ENCODE data around the gene RNF149. TPM values are rescaled to one million over a fixed set of nuclear protein-coding genes. Genes with fewer than 3 reads are reported as not detected.

The RNF149 gene
- total RNA-seq, 4 donors from 2014 or later = 17.4 to 105 (median 82.0) TPM

- Histone ChIP-seq H3K4me3 (no peak overlapping the region), H3K9me3 (no peaks in the 10 kb centered on the region), H3K27ac (no peak overlapping the region), H3K27me3 (no peaks in the 10 kb centered on the region), H3K36me3 (no peaks in the 10 kb centered on the region), H3K4me1 (no peaks in the 10 kb centered on the region)
- intact Hi-C loops (cut with DNase I; ENCODE audit: low total_unique reads) = no loop called here
- no peak for DNase-seq
- TF ChIP-seq, protein P1, sequence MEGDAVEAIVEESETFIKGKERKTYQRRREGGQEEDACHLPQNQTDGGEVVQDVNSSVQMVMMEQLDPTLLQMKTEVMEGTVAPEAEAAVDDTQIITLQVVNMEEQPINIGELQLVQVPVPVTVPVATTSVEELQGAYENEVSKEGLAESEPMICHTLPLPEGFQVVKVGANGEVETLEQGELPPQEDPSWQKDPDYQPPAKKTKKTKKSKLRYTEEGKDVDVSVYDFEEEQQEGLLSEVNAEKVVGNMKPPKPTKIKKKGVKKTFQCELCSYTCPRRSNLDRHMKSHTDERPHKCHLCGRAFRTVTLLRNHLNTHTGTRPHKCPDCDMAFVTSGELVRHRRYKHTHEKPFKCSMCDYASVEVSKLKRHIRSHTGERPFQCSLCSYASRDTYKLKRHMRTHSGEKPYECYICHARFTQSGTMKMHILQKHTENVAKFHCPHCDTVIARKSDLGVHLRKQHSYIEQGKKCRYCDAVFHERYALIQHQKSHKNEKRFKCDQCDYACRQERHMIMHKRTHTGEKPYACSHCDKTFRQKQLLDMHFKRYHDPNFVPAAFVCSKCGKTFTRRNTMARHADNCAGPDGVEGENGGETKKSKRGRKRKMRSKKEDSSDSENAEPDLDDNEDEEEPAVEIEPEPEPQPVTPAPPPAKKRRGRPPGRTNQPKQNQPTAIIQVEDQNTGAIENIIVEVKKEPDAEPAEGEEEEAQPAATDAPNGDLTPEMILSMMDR (IDR thresholded peaks at IDR 0.05) = no peak
- TF ChIP-seq POLR2A (IDR thresholded peaks at IDR 0.05) = no peak
Measured at GRCh38 chr2:101277111-101277510, 31.4 kb downstream of the RNF149 start.

DNA sequence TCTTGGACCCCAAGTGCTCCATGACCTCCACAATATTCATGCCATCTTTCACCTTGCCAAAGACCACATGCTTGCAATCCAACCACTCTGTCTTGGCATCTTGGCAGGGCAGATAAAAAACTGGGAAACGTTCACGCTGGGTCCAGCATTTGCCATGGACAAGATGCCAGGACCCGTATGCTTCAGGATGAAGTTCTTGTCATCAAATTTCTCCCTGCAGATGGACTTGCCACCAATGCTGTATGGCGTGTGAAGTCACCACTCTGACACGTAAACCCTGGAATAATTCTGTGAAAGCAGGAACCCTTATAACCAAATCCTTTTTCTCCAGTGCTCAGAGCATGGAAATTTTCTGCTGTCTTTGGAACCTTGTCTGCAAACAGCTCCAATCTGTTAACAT is 34.4 kb downstream of the RNF149 start:
- TF ChIP-seq, protein P1 (IDR thresholded peaks at IDR 0.05) = no peak
- TF ChIP-seq POLR2A (IDR thresholded peaks at IDR 0.05) = no peak
- Histone ChIP-seq H3K4me1 (no peaks in the 10 kb centered on the region), H3K9me3 (no peaks in the 10 kb centered on the region), H3K27me3 (no peaks in the 10 kb centered on the region), H3K36me3 (no peaks in the 10 kb centered on the region), H3K27ac (no peak overlapping the region), H3K4me3 (no peak overlapping the region)
- DNase-seq = no peak
- intact Hi-C loops (cut with DNase I; ENCODE audit: low total_unique reads) = no loop called here

GRCh38 chr2:101273056-101273455 is 35.4 kb downstream of the RNF149 start:
- H3K4me1 ChIP-seq = no peaks in the 10 kb centered on the region
- no peak overlapping the region for H3K4me3 ChIP-seq
- TF ChIP-seq POLR2A (IDR thresholded peaks at IDR 0.05) = no peak
- TF ChIP-seq, protein P1 (IDR thresholded peaks at IDR 0.05) = no peak
- no peak overlapping the region for H3K27ac ChIP-seq
- DNase-seq = no peak
- intact Hi-C loops (cut with DNase I; ENCODE audit: low total_unique reads) = no loop called here
- no peaks in the 10 kb centered on the region for H3K27me3 ChIP-seq
- no peaks in the 10 kb centered on the region for H3K36me3 ChIP-seq
- no peaks in the 10 kb centered on the region for H3K9me3 ChIP-seq

DNA sequence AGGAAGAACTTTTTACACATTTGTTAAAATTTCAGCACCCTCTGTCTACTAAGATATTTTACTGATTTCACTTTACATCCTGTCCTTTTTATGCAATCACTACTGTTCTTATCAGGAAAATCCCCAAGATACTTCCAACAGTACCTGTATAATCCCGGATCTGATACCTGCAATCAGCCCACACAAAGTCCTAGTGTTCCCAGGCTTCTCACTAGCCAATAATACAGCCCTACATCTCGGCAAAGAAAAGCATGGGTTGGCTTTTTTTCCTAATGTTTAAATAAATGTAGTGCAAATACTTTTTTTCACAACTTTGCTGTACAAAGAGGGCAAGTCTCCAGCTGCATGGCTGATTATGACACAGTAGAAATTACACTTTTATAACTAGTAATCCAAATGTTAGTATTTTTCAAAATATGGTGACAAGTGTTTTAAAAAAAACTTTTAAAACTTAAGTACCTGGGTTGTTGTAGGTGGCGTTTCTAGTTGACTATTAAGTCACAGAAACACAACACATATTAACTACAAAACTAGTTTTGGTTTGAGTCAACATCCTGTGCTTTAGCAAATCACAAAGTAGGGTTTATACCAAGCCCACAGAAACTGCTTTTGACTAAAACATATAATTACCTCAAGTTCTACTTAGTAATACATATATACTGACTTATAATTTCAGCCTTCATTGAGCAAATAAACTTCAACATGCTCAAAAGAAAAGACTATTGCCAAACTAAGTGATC is 36.3 kb downstream of the RNF149 start:
- intact Hi-C loops (cut with DNase I; ENCODE audit: low total_unique reads) = no loop called here
- H3K4me1 ChIP-seq = no peaks in the 10 kb centered on the region
- H3K9me3 ChIP-seq = no peaks in the 10 kb centered on the region
- DNase-seq = no peak
- H3K36me3 ChIP-seq = no peaks in the 10 kb centered on the region
- TF ChIP-seq, protein P1 (IDR thresholded peaks at IDR 0.05) = no peak
- no peak for TF ChIP-seq POLR2A (IDR thresholded peaks at IDR 0.05)
- H3K4me3 ChIP-seq = no peak overlapping the region
- no peaks in the 10 kb centered on the region for H3K27me3 ChIP-seq
- H3K27ac ChIP-seq = no peak overlapping the region

DNA sequence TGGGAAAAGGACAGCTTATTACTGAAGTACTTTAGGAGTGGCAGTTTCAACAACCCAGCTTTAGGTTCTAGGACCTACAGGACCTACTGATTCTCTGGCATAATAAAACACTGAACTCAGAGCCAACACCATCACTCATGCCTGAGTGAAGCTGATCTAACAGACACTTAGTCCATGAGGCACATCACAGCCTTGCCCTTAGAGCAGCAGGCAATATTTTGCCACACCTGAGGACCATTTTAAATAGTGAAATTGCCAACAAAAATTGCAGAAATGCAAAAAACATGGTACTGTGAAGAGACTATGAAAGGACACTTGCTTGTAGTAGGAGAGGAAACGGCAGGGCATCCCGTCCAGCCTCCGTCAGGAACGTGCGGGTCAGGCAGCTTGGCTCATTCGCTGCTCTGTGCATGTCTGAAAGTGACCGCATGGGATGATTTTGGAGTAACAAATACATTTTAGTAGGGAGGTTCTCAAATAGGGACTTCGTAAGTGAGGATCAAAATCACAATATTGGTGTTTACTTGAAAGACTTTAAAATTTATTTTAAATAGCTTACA is 37.7 kb downstream of the RNF149 start:
- no peak overlapping the region for H3K27ac ChIP-seq
- no peaks in the 10 kb centered on the region for H3K27me3 ChIP-seq
- intact Hi-C loops (cut with DNase I; ENCODE audit: low total_unique reads) = no loop called here
- no peak overlapping the region for H3K4me3 ChIP-seq
- no peaks in the 10 kb centered on the region for H3K36me3 ChIP-seq
- TF ChIP-seq, protein P1 (IDR thresholded peaks at IDR 0.05) = no peak
- no peak for TF ChIP-seq POLR2A (IDR thresholded peaks at IDR 0.05)
- H3K4me1 ChIP-seq = no peaks in the 10 kb centered on the region
- H3K9me3 ChIP-seq = no peaks in the 10 kb centered on the region
- DNase-seq = no peak
